ENCODE data around the gene GRPR. TPM values are rescaled to one million over a fixed set of nuclear protein-coding genes. Genes with fewer than 3 reads are reported as not detected.
A peak's percentile ranks its signal among the peaks of the same experiment; 100 is the strongest.

GRPR gene
- total RNA-seq = 10 to 100 TPM in 1 of 8 experiments, 1 to 10 TPM in 2, under 1 TPM in 5; 0.14 to 31.6 (median 0.57) TPM

DNA sequence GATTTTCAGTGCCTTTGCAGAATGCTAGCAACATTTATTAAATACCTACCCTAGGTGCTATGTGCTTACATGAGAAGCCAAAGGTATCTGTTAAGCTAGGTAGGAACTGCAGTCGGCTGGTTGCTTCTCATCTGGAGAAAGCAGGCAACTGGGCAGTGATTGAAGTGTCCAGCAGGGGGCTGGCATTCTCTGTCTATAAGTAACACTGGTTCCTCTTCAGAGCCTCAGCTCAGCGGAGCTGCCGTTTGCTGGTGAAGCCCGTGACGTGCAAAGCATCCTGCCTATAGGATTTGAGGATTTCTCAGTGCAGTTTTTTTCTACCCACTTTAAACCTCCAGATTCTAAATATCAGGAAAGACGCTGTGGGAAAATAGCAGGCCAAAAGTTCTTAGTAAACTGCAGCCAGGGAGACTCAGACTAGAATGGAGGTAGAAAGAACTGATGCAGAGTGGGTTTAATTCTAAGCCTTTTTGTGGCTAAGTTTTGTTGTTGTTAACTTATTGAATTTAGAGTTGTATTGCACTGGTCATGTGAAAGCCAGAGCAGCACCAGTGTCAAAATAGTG, at the start of gene GRPR:
GRPR (plus strand) TSS at position 344 of the 565 bp plus-strand sequence. CDS start 389 bp downstream, outside the sequence.
- Histone ChIP-seq H3K27ac (no peak within 1 kb of the TSS), H3K4me3 (no peak within 1 kb of the TSS), H3K4me1 (replicated peaks in 1 of 2) (no peaks in the 10 kb centered on the region)
- in situ Hi-C loops (cut with MboI; ENCODE audit: low pct_unique_long_range_greater_than_20kb in 2 of 9, low sequenced_read_pairs in 9 of 9, unreplicated experiment in 9 of 9) = loop anchor here in 1 of 9 experiments (25.0 kb wide), 1 partner anchor 314 kb away; no protein-coding TSS in a partner anchor
- peak; percentile 94 to 100 (median 99) for ATAC-seq (replicated peaks in 6 of 8)
- WGBS, 10 experiments = 0 to 20% (median 3%) methylated on average over 2 to 6 of the region's 6 CpGs; no CpG with 5 or more reads in 7 of the 10 experiments

- WGBS, 10 experiments = 0 to 100% (median 51%) methylated on average over 1 of the region's 1 CpG; no CpG with 5 or more reads in 6 of the 10 experiments
- in situ Hi-C loops (cut with MboI; ENCODE audit: low pct_unique_long_range_greater_than_20kb in 2 of 9, low sequenced_read_pairs in 9 of 9, unreplicated experiment in 9 of 9) = no loop called here
- no peak for ATAC-seq (replicated peaks in 6 of 8)
- Histone ChIP-seq H3K4me1 (replicated peaks in 1 of 2) (no peaks in the 10 kb centered on the region), H3K27ac (no peak overlapping the region), H3K4me3 (no peak overlapping the region)
Measured at GRCh38 chrX:16075087-16075486, 48.3 kb upstream of the GRPR start.

DNA sequence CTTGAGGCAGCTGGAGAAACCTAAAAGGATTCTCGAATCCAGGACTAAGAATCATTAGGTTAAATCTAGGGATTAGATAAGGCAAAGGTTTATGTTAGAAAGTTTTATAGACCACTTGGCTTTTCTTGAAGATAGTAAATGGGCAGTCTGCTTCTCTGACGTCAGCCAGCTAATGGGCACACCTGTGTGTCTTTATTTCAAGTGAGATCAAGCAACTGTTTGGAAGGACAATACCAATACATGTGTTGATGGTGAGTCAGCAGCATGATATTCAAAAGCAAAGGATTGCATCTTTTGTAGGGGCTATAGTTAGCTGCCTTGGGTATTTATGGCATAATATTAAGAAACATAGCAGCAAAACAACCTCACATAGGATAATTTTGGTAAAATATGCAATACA, 46.5 kb upstream of the GRPR start:
- ATAC-seq (replicated peaks in 6 of 8) = no peak
- Histone ChIP-seq H3K27ac (no peak overlapping the region), H3K4me3 (no peak overlapping the region), H3K4me1 (replicated peaks in 1 of 2) (no peaks in the 10 kb centered on the region)
- 0 to 100% (median 69%) methylated on average over 1 to 2 of the region's 2 CpGs; no CpG with 5 or more reads in 5 of the 10 experiments for WGBS, 10 experiments
- in situ Hi-C loops (cut with MboI; ENCODE audit: low pct_unique_long_range_greater_than_20kb in 2 of 9, low sequenced_read_pairs in 9 of 9, unreplicated experiment in 9 of 9) = no loop called here

- in situ Hi-C loops (cut with MboI; ENCODE audit: low pct_unique_long_range_greater_than_20kb in 2 of 9, low sequenced_read_pairs in 9 of 9, unreplicated experiment in 9 of 9) = no loop called here
- Histone ChIP-seq H3K4me1 (replicated peaks in 1 of 2) (no peaks in the 10 kb centered on the region), H3K4me3 (no peak overlapping the region), H3K27ac (no peak overlapping the region)
- 0 to 100% (median 77%) methylated on average over 1 to 2 of the region's 2 CpGs; no CpG with 5 or more reads in 6 of the 10 experiments for WGBS, 10 experiments
- no peak for ATAC-seq (replicated peaks in 6 of 8)
Measured at GRCh38 chrX:16077811-16078210, 45.6 kb upstream of the GRPR start.

- H3K4me3 ChIP-seq = no peak overlapping the region
- no peaks in the 10 kb centered on the region for H3K4me1 ChIP-seq (replicated peaks in 1 of 2)
- no peak for ATAC-seq (replicated peaks in 6 of 8)
- H3K27ac ChIP-seq = no peak overlapping the region
- in situ Hi-C loops (cut with MboI; ENCODE audit: low pct_unique_long_range_greater_than_20kb in 2 of 9, low sequenced_read_pairs in 9 of 9, unreplicated experiment in 9 of 9) = no loop called here
- WGBS, 10 experiments = 25 to 93% (median 90%) methylated on average over 2 of the region's 2 CpGs; no CpG with 5 or more reads in 5 of the 10 experiments
Measured at GRCh38 chrX:16081357-16081756, 42.0 kb upstream of the GRPR start.

DNA sequence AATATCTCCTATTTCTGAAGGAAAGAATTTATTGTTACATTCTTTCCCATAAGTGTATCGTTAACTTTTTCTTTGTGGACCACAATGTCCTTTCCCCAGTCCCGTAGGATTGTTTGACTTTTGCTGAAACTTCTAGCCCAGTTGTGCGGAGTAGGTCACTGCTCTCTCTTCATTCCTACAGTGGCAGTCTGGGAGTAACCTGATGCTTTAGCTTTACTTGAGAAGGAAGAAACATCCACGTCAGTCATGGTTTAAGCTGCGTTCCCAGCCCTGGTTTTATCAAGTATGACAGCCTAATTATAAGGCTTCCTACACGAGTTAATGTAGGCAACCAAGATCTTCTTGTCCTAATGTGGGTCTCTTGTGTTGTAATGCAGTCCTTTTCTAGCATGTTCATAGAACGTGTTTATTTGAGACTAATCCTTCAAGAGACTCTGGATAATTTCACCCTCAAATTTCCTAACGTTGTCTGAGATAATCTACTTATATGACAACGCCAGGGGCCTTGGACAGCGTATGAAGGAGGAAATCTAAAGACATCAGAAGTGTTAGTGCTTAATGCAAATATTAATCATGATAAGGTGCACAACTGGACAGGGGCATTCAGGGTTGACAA, 40.8 kb upstream of the GRPR start:
- ATAC-seq (replicated peaks in 6 of 8) = no peak
- H3K4me3 ChIP-seq = no peak overlapping the region
- WGBS, 10 experiments = 31 to 90% (median 82%) methylated on average over 2 to 9 of the region's 10 CpGs; no CpG with 5 or more reads in 2 of the 10 experiments
- no peaks in the 10 kb centered on the region for H3K4me1 ChIP-seq (replicated peaks in 1 of 2)
- in situ Hi-C loops (cut with MboI; ENCODE audit: low pct_unique_long_range_greater_than_20kb in 2 of 9, low sequenced_read_pairs in 9 of 9, unreplicated experiment in 9 of 9) = no loop called here
- no peak overlapping the region for H3K27ac ChIP-seq

DNA sequence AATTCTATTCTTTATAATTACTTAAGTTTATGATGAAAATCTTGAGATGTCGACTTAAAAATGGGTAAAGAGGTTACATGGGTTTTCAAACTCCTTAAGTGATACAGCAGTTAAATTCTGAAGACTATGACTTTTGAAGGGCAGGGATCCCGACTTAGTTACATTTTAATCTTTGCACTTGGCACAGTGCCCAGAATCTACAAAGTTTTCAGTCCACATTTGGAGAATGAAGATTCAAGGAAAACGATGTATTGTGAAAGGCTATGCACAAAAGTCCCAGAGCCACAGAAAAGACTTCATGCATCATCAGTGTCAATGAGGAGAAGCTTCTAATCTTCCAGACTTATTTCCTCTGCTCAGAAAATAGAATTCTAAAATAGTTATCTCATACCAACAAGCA, 36.3 kb upstream of the GRPR start:
- ATAC-seq (replicated peaks in 6 of 8) = no peak
- H3K27ac ChIP-seq = no peak overlapping the region
- in situ Hi-C loops (cut with MboI; ENCODE audit: low pct_unique_long_range_greater_than_20kb in 2 of 9, low sequenced_read_pairs in 9 of 9, unreplicated experiment in 9 of 9) = no loop called here
- no peak overlapping the region for H3K4me3 ChIP-seq
- H3K4me1 ChIP-seq (replicated peaks in 1 of 2) = no peaks in the 10 kb centered on the region
- WGBS, 10 experiments = 0 to 76% (median 36%) methylated on average over 1 to 3 of the region's 3 CpGs; no CpG with 5 or more reads in 4 of the 10 experiments

- in situ Hi-C loops (cut with MboI; ENCODE audit: low pct_unique_long_range_greater_than_20kb in 2 of 9, low sequenced_read_pairs in 9 of 9, unreplicated experiment in 9 of 9) = no loop called here
- no peak overlapping the region for H3K4me3 ChIP-seq
- H3K27ac ChIP-seq = no peak overlapping the region
- no peaks in the 10 kb centered on the region for H3K4me1 ChIP-seq (replicated peaks in 1 of 2)
- peak in 2 of 8 experiments; percentile 87 to 92 for ATAC-seq (replicated peaks in 6 of 8)
Measured at GRCh38 chrX:16089086-16089485, 34.3 kb upstream of the GRPR start.

- H3K4me3 ChIP-seq = no peak overlapping the region
- whole genome bisulfite sequencing, 10 experiments = 10 to 47% (median 17%) methylated on average over 1 to 3 of the region's 3 CpGs; no CpG with 5 or more reads in 6 of the 10 experiments
- H3K27ac ChIP-seq = no peak overlapping the region
- no peaks in the 10 kb centered on the region for H3K4me1 ChIP-seq (replicated peaks in 1 of 2)
- no peak for ATAC-seq (replicated peaks in 6 of 8)
- in situ Hi-C loops (cut with MboI; ENCODE audit: low pct_unique_long_range_greater_than_20kb in 2 of 9, low sequenced_read_pairs in 9 of 9, unreplicated experiment in 9 of 9) = no loop called here
Measured at GRCh38 chrX:16096141-16096540, 27.2 kb upstream of the GRPR start.

GRCh38 chrX:16100673-16101072, 22.7 kb upstream of the GRPR start:
- Histone ChIP-seq H3K4me3 (no peak overlapping the region), H3K27ac (no peak overlapping the region), H3K4me1 (replicated peaks in 1 of 2) (no peaks in the 10 kb centered on the region)
- in situ Hi-C loops (cut with MboI; ENCODE audit: low pct_unique_long_range_greater_than_20kb in 2 of 9, low sequenced_read_pairs in 9 of 9, unreplicated experiment in 9 of 9) = loop anchor here in 1 of 9 experiments (25.0 kb wide), 1 partner anchor 337 kb away; no protein-coding TSS in a partner anchor
- ATAC-seq (replicated peaks in 6 of 8) = no peak
- WGBS, 10 experiments = 0 to 70% (median 56%) methylated on average over 1 to 4 of the region's 4 CpGs; no CpG with 5 or more reads in 3 of the 10 experiments

DNA sequence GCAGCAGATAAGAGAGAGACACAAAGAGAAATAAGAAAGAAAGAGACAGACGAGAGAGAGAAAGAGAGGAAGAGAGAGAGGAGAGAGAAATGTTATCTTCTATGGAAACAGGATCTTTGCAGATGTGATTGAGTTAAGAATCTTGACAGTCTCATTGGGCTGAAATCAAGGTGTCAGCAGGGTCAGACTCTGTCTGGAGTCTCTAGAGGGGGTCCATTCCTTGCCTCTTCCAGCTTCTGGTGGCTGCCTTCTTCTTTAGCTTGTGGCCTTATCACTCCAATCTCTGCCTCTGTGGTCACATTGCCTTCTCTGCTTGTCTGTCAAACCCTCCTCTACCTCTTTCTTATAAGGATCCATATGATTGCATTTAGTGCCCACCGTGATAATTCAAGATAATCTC, 21.8 kb upstream of the GRPR start:
- no peak for ATAC-seq (replicated peaks in 6 of 8)
- H3K4me3 ChIP-seq = no peak overlapping the region
- H3K4me1 ChIP-seq (replicated peaks in 1 of 2) = no peaks in the 10 kb centered on the region
- in situ Hi-C loops (cut with MboI; ENCODE audit: low pct_unique_long_range_greater_than_20kb in 2 of 9, low sequenced_read_pairs in 9 of 9, unreplicated experiment in 9 of 9) = loop anchor here in 1 of 9 experiments (25.0 kb wide), 1 partner anchor 336 kb away; no protein-coding TSS in a partner anchor
- WGBS, 10 experiments = 50 to 100% (median 96%) methylated on average over 1 to 2 of the region's 2 CpGs; no CpG with 5 or more reads in 4 of the 10 experiments
- no peak overlapping the region for H3K27ac ChIP-seq

GRCh38 chrX:16103625-16104024, 19.7 kb upstream of the GRPR start:
- WGBS, 10 experiments = 67 to 100% (median 93%) methylated on average over 2 to 4 of the region's 4 CpGs; no CpG with 5 or more reads in 6 of the 10 experiments
- ATAC-seq (replicated peaks in 6 of 8) = no peak
- Histone ChIP-seq H3K4me3 (no peak overlapping the region), H3K4me1 (replicated peaks in 1 of 2) (no peaks in the 10 kb centered on the region), H3K27ac (no peak overlapping the region)
- in situ Hi-C loops (cut with MboI; ENCODE audit: low pct_unique_long_range_greater_than_20kb in 2 of 9, low sequenced_read_pairs in 9 of 9, unreplicated experiment in 9 of 9) = loop anchor here in 1 of 9 experiments (25.0 kb wide), 1 partner anchor 334 kb away; no protein-coding TSS in a partner anchor

- Histone ChIP-seq H3K4me3 (no peak overlapping the region), H3K27ac (no peak overlapping the region), H3K4me1 (replicated peaks in 1 of 2) (no peaks in the 10 kb centered on the region)
- in situ Hi-C loops (cut with MboI; ENCODE audit: low pct_unique_long_range_greater_than_20kb in 2 of 9, low sequenced_read_pairs in 9 of 9, unreplicated experiment in 9 of 9) = loop anchor here in 1 of 9 experiments (25.0 kb wide), 1 partner anchor 325 kb away; no protein-coding TSS in a partner anchor
- no peak for ATAC-seq (replicated peaks in 6 of 8)
- WGBS, 10 experiments = 20 to 100% (median 75%) methylated on average over 1 to 2 of the region's 2 CpGs; no CpG with 5 or more reads in 6 of the 10 experiments
Measured at GRCh38 chrX:16112428-16112827, 10.9 kb upstream of the GRPR start.

Measured in motor neuron (in vitro differentiated cells).